HepG2 (cell line): Measurements from ENCODE around the gene MYH3. TPM values are rescaled to one million over a fixed set of nuclear protein-coding genes. Genes with fewer than 3 reads are reported as not detected.

Source experiments
- ATAC-seq: fragments of 200-7000 bp; cut with Tn5 transposase; 3 replicates; pipeline ENCODE4 v1.9.1; 2020; ENCODE audit warnings: mild to moderate bottlenecking, moderate library complexity
- BruUV-seq: library from RNA; stranded (reverse); fragments of 400-500 nt; replicated peaks from 2 replicates; lab custom pipeline; 2021; lab: Mats Ljungman, UMichigan
- CTCF ChIA-PET: fragments of 300-600 bp; formaldehyde crosslinking; extraction: SDS; loops from one replicate; lab custom pipeline; 2021; ENCODE audit warnings: low total read pairs, inconsistent platforms, low intra/inter-chr PET ratio; lab: Yijun Ruan, JAX
- POLR2A ChIA-PET: fragments of 350-600 bp; sonication (Branson Sonifier 250); formaldehyde crosslinking; loops from one replicate; lab custom pipeline; 2020; ENCODE audit warnings: antibody characterized with exemption, inconsistent platforms; lab: Yijun Ruan, JAX
- DNase-seq: peaks from one replicate; pipeline ENCODE4 v3.0.0-alpha.2; 2015; ENCODE audit warnings: low spot score
- FAIRE-seq: peaks from 3 replicates; lab custom pipeline; 2011; peaks lifted over from hg19 to GRCh38; lab: Jason Lieb, UNC
- H2AFZ ChIP-seq: one replicate; pipeline ENCODE4 v1.6.1; 2011; ENCODE audit warnings: low read length, inconsistent platforms
- H3K27ac ChIP-seq: fragments of 300-600 bp; 3 replicates; pipeline ENCODE4 v1.8.0; 2011; ENCODE audit warnings: mixed run types, mild to moderate bottlenecking, mixed read lengths, low read length, inconsistent platforms; ENCODE audit not compliant: insufficient read depth; ENCODE audit errors: extremely low read length
- H3K27me3 ChIP-seq, 2 experiments: fragments of 200-600 bp in 1 of 2; 2 replicates in 1 of 2; 3 replicates in 1 of 2; pipeline versions ENCODE4 v1.6.0 to v1.8.0; 2011; ENCODE audit warnings: low read length in 2 of 2, mild to moderate bottlenecking in 2 of 2, moderate library complexity in 2 of 2, inconsistent platforms in 1 of 2; ENCODE audit not compliant: insufficient read depth in 2 of 2, control insufficient read depth in 1 of 2
- H3K36me3 ChIP-seq, 2 experiments: fragments of 200-600 bp in 1 of 2; replicated peaks in 1 of 2; 2 replicates in 1 of 2; 3 replicates in 1 of 2; pipeline versions ENCODE4 v1.5.1 to v1.8.0; 2011; ENCODE audit warnings: low read length in 2 of 2, inconsistent platforms in 1 of 2; ENCODE audit not compliant: insufficient read depth in 2 of 2, control insufficient read depth in 1 of 2
- H3K4me1 ChIP-seq: 2 replicates; pipeline ENCODE4 v1.5.1; 2012; ENCODE audit warnings: low read length, inconsistent platforms; ENCODE audit not compliant: insufficient read depth
- H3K4me2 ChIP-seq: 2 replicates; pipeline ENCODE4 v1.6.0; 2011; ENCODE audit warnings: low read depth, low read length, inconsistent platforms
- H3K4me3 ChIP-seq, 3 experiments: fragments of 200-600 bp in 1 of 3; sonication (generic), shearing (Covaris generic) in 1 of 3; replicated peaks in 1 of 3; 2 replicates each; pipeline ENCODE4 v1.5.1; 2011 to 2016; ENCODE audit warnings: low read length in 3 of 3, inconsistent platforms in 2 of 3, low read depth in 2 of 3, mild to moderate bottlenecking in 2 of 3, control low read depth in 1 of 3, mixed read lengths in 1 of 3; ENCODE audit not compliant: insufficient read depth in 1 of 3
- H3K79me2 ChIP-seq: one replicate; pipeline ENCODE4 v1.6.1; 2011; ENCODE audit warnings: low read length, inconsistent platforms; ENCODE audit not compliant: insufficient read depth
- H3K9ac ChIP-seq: 2 replicates; pipeline ENCODE4 v1.6.0; 2011; ENCODE audit warnings: mild to moderate bottlenecking, low read depth, low read length, inconsistent platforms; ENCODE audit not compliant: insufficient read depth
- H3K9me3 ChIP-seq: 2 replicates; pipeline ENCODE4 v1.5.1; 2012; ENCODE audit warnings: mild to moderate bottlenecking, low read length
- H4K20me1 ChIP-seq: 2 replicates; pipeline ENCODE4 v1.6.0; 2011; ENCODE audit warnings: inconsistent platforms, mild to moderate bottlenecking, low read length, moderate library complexity; ENCODE audit not compliant: insufficient read depth
- ADNP ChIP-seq: sonication (generic); formaldehyde crosslinking; IDR thresholded peaks from 2 replicates; pipeline ENCODE4 v1.4.0; 2020; ENCODE audit warnings: missing genetic modification reagents
- ERF ChIP-seq: IDR thresholded peaks from 2 replicates; pipeline ENCODE4 v1.6.1; 2018; ENCODE audit warnings: missing biosample characterization, missing genetic modification reagents
- RAD51 ChIP-seq: fragments of 450-650 bp; IDR thresholded peaks from 2 replicates; pipeline ENCODE4 v1.6.1; 2016; ENCODE audit warnings: borderline replicate concordance
- RCOR2 ChIP-seq: IDR thresholded peaks from 2 replicates; pipeline ENCODE4 v1.6.1; 2016; ENCODE audit warnings: missing biosample characterization, missing genetic modification reagents
- RFXAP ChIP-seq: sonication (generic); formaldehyde crosslinking; IDR thresholded peaks from 2 replicates; pipeline ENCODE4 v1.4.0; 2020; ENCODE audit warnings: missing genetic modification reagents, borderline replicate concordance
- RXRB ChIP-seq: IDR thresholded peaks from 2 replicates; pipeline ENCODE4 v1.6.1; 2016; ENCODE audit warnings: borderline replicate concordance, missing genetic modification reagents, missing compliant biosample characterization
- SNRNP70 ChIP-seq: fragments of 200-400 bp; formaldehyde crosslinking; IDR thresholded peaks from 2 replicates; pipeline ENCODE4 v1.6.1; 2017; ENCODE audit warnings: mild to moderate bottlenecking, low read depth, low read length, moderate library complexity
- ZKSCAN8 ChIP-seq: IDR thresholded peaks from 2 replicates; pipeline ENCODE4 v1.6.1; 2016; ENCODE audit warnings: borderline replicate concordance, missing genetic modification reagents, missing compliant biosample characterization
- ZMYM4 ChIP-seq: sonication (generic); formaldehyde crosslinking; IDR thresholded peaks from 2 replicates; pipeline ENCODE4 v1.8.1; 2023; ENCODE audit warnings: mild to moderate bottlenecking, missing genetic modification reagents
- ZNF235 ChIP-seq: sonication (generic); formaldehyde crosslinking; IDR thresholded peaks from 2 replicates; pipeline ENCODE4 v1.8.1; 2023; ENCODE audit warnings: mild to moderate bottlenecking, missing genetic modification reagents, borderline replicate concordance
- ZNF292 ChIP-seq: sonication (generic); formaldehyde crosslinking; IDR thresholded peaks from 2 replicates; pipeline ENCODE4 v1.8.1; 2022; ENCODE audit warnings: mild to moderate bottlenecking, low read depth, missing genetic modification reagents, borderline replicate concordance
- ZNF597 ChIP-seq: sonication (generic); formaldehyde crosslinking; IDR thresholded peaks from 2 replicates; pipeline ENCODE4 v1.5.0; 2020; ENCODE audit warnings: missing genetic modification reagents
- ZNF782 ChIP-seq: sonication (generic); formaldehyde crosslinking; IDR thresholded peaks from 2 replicates; pipeline ENCODE4 v1.4.0; 2020; ENCODE audit warnings: missing genetic modification reagents, mild to moderate bottlenecking, borderline replicate concordance
- WGBS: methylation state at CpG from one replicate; pipeline ENCODE4 v1.1.6; 2017; ENCODE audit warnings: low lambda C conversion rate; 5-methylcytosine and 5-hydroxymethylcytosine counted together
- in situ Hi-C: cut with HindIII; loops from 2 replicates; pipeline ENCODE4 v1.10.0; 2017; ENCODE audit warnings: low pct_unique_long_range_greater_than_20kb; ENCODE audit not compliant: extremely low pct_ligation_motif_present
- intact Hi-C: fragments of 100-400 bp; cut with micrococcal nuclease; formaldehyde crosslinking; loops from one replicate; pipeline ENCODE4 v1.10.0; 2022; ENCODE audit not compliant: unreplicated experiment
- polyA plus RNA-seq, 8 experiments: library from polyadenylated mRNA; depleted of rRNA in 3 of 8; stranded (reverse) in 7 of 8; unstranded in 1 of 8; fragments of >200 nt; fragmentation: Illumina TruSeq in 4 of 8; extraction: Trizol in 4 of 8; gene quantifications; 2 replicates each; pipeline versions ENCODE4 v1.2.1 to v1.2.3, GENCODE V29; 2011 to 2016; ENCODE audit warnings: low read depth in 4 of 8, missing spikeins in 1 of 8, mixed read lengths in 1 of 8; ENCODE audit not compliant: insufficient read depth in 1 of 8
- total RNA-seq, 5 experiments: library from RNA; depleted of rRNA; stranded (reverse); fragments of >200 nt; fragmentation: Illumina TruSeq; extraction: Trizol; gene quantifications; 2 replicates each; pipeline ENCODE4 v1.2.3, GENCODE V29; 2016; ENCODE audit warnings: low read depth in 1 of 5

MYH3 gene
- total and polyA plus RNA-seq, 2 of the 13 experiments (the other 11 are each of a cell fraction or from before 2014, with no cell fraction given) = 2.5 to 4.5 TPM

GRCh38 chr17:10657148-10657547 lies at the start of gene MYH3 (continued):
- TF ChIP-seq ZNF235 (CRISPR knock-in tag) (no peak), ZNF292 (CRISPR knock-in tag) (no peak), ADNP (CRISPR knock-in tag) (no peak)

GRCh38 chr17:10705727-10706126 lies 48.6 kb upstream of the MYH3 start:
- ChIA-PET CTCF (no interaction called here), POLR2A (no interaction called here)
- Histone ChIP-seq H3K9ac (no peak overlapping the region), H3K27ac (no peak overlapping the region), H3K9me3 (no peaks in the 10 kb centered on the region), H3K4me3 (no peak overlapping the region), H2AFZ (no peak overlapping the region), H3K36me3 (peaks cover 9 to 26% of the 10 kb centered on the region in 2 experiments; a peak in 4 of 5 replicates), H3K27me3 (no peaks in the 10 kb centered on the region), H3K4me1 (no peaks in the 10 kb centered on the region), H4K20me1 (no peaks in the 10 kb centered on the region), H3K79me2 (no peaks in the 10 kb centered on the region), H3K4me2 (no peak overlapping the region)
- DNase-seq (no peak), ATAC-seq (no peak), FAIRE-seq (no peak)
- in situ Hi-C loops = no loop called here
- no peak for TF ChIP-seq ZKSCAN8
- intact Hi-C loops = no loop called here
- WGBS = 97% methylated on average over 5 of the region's 5 CpGs
- BruUV-seq = no TSS peak

- Histone ChIP-seq H3K4me1 (peaks cover 5% of the 10 kb centered on the region; the same call in 1 of the 2 replicates), H3K27ac (no peak overlapping the region), H4K20me1 (no peaks in the 10 kb centered on the region), H3K4me3 (no peak overlapping the region), H3K9ac (no peak overlapping the region), H3K36me3 (peaks cover 1 to 16% of the 10 kb centered on the region in 2 experiments; a peak in 3 of 5 replicates), H3K9me3 (no peaks in the 10 kb centered on the region), H3K27me3 (no peaks in the 10 kb centered on the region), H3K4me2 (no peak overlapping the region), H2AFZ (no peak overlapping the region), H3K79me2 (peaks cover 4% of the 10 kb centered on the region)
- FAIRE-seq (no peak), ATAC-seq (no peak), DNase-seq (no peak)
- ChIA-PET CTCF (no interaction called here), POLR2A (no interaction called here)
- no peak for TF ChIP-seq RAD51
- TF ChIP-seq ZNF597 (CRISPR knock-in tag) = no peak
- TF ChIP-seq ERF (CRISPR knock-in tag) = no peak
- TF ChIP-seq ZMYM4 (CRISPR knock-in tag) = no peak
- no peak for TF ChIP-seq RXRB (CRISPR knock-in tag)
- TF ChIP-seq RFXAP (CRISPR knock-in tag) = no peak
- no peak for TF ChIP-seq RCOR2 (CRISPR knock-in tag)
- TF ChIP-seq ZNF782 (CRISPR knock-in tag) = no peak
- no peak for TF ChIP-seq SNRNP70
- WGBS = 89% methylated on average over 2 of the region's 2 CpGs
- intact Hi-C loops (no loop called here), in situ Hi-C loops (no loop called here)
- no TSS peak for BruUV-seq
Measured at GRCh38 chr17:10702574-10702973, 45.5 kb upstream of the MYH3 start.
